Activated B cell treated with CpG ODN at 0.5 μM for 24 hours (primary cell): Measurements from ENCODE around the gene TSPAN7. TPM values are rescaled to one million over a fixed set of nuclear protein-coding genes. Genes with fewer than 3 reads are reported as not detected.

Experiments used
- ATAC-seq: fragments of 200-7000 bp; cut with Tn5 transposase; one replicate; pipeline ENCODE4 v1.10.0; 2021; ENCODE audit warnings: low read depth, mild to moderate bottlenecking, moderate library complexity
- CTCF ChIA-PET: fragments of 350-600 bp; sonication (Branson Sonifier 250); formaldehyde crosslinking; loops from one replicate; lab custom pipeline; 2021; ENCODE audit warnings: antibody characterized with exemption; lab: Charles Lee
- POLR2A ChIA-PET: fragments of 350-600 bp; sonication (Branson Sonifier 250); formaldehyde crosslinking; loops from one replicate; lab custom pipeline; 2021; ENCODE audit warnings: antibody characterized with exemption; lab: Charles Lee
- DNase-seq: peaks from one replicate; pipeline ENCODE4 v3.0.0; 2022
- H3K27ac Mint-ChIP-seq: one replicate; pipeline ENCODE4 v1.8.0; 2020; ENCODE audit warnings: mixed read lengths
- H3K27me3 Mint-ChIP-seq: one replicate; pipeline ENCODE4 v1.8.0; 2021; ENCODE audit warnings: mixed read lengths
- H3K36me3 Mint-ChIP-seq: one replicate; pipeline ENCODE4 v1.8.0; 2021; ENCODE audit warnings: low read depth, mixed read lengths
- H3K4me1 Mint-ChIP-seq: one replicate; pipeline ENCODE4 v1.8.0; 2021; ENCODE audit warnings: mixed read lengths
- H3K4me3 Mint-ChIP-seq: one replicate; pipeline ENCODE4 v1.8.0; 2020; ENCODE audit warnings: mild to moderate bottlenecking, mixed read lengths
- H3K9me3 Mint-ChIP-seq: one replicate; pipeline ENCODE4 v1.8.0; 2020; ENCODE audit warnings: mixed read lengths
- intact Hi-C: fragments of 100-400 bp; cut with micrococcal nuclease; formaldehyde crosslinking; loops from one replicate; pipeline ENCODE4 v1.15.1; 2024
- total RNA-seq: library from RNA; stranded (reverse); gene quantifications from 2 replicates; pipeline ENCODE4 v1.2.3, GENCODE V29; 2022
- TF ChIP-seq, protein P1 (sequence below): fragments of 200-600 bp; IDR thresholded peaks from one replicate; pipeline ENCODE4 v1.8.0; 2022; ENCODE audit warnings: antibody characterized with exemption, mild to moderate bottlenecking

The TSPAN7 gene
- total RNA-seq, 1 donor from 2014 or later: not detected

- TF ChIP-seq, protein P1, sequence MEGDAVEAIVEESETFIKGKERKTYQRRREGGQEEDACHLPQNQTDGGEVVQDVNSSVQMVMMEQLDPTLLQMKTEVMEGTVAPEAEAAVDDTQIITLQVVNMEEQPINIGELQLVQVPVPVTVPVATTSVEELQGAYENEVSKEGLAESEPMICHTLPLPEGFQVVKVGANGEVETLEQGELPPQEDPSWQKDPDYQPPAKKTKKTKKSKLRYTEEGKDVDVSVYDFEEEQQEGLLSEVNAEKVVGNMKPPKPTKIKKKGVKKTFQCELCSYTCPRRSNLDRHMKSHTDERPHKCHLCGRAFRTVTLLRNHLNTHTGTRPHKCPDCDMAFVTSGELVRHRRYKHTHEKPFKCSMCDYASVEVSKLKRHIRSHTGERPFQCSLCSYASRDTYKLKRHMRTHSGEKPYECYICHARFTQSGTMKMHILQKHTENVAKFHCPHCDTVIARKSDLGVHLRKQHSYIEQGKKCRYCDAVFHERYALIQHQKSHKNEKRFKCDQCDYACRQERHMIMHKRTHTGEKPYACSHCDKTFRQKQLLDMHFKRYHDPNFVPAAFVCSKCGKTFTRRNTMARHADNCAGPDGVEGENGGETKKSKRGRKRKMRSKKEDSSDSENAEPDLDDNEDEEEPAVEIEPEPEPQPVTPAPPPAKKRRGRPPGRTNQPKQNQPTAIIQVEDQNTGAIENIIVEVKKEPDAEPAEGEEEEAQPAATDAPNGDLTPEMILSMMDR: no peak
- intact Hi-C loops: no loop called here
- H3K4me3 Mint-ChIP-seq: no peak overlapping the region
- POLR2A ChIA-PET: no interaction called here
- ATAC-seq (no peak), DNase-seq (no peak)
- H3K36me3 Mint-ChIP-seq: no peaks in the 10 kb centered on the region
- H3K27ac Mint-ChIP-seq: no peak overlapping the region
- H3K9me3 Mint-ChIP-seq: no peaks in the 10 kb centered on the region
- no peaks in the 10 kb centered on the region for H3K27me3 Mint-ChIP-seq
- H3K4me1 Mint-ChIP-seq: peaks cover 5% of the 10 kb centered on the region
- CTCF ChIA-PET: no interaction called here
Measured at GRCh38 chrX:38636949-38637819, 75.8 kb downstream of the TSPAN7 start.

DNA sequence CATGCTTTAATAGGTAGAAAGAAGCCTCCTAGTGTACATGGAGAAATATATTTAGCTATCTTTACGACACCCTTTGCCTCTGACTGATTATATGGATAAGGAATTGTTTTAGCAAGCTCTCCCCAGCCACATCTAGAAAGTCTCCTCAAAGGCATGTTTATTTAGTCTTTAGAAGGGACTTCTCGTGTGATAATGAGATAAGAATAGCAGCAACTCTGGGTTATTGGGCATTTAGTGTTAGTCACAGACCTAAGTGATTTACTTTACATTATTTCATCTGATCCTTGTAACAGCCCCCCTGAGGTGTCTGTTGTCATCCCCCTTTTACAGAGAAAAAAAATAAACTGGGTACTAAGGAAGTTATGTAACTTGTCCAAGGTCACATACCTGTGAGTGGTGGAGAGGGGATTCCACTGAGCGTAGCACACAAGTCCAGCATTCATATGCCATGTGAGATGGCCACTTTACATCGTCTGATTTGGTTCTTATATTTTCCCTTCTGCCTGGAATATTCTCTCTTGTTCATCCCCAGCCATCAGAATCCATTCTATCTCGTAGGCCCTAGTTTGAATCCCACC, 77.7 kb downstream of the TSPAN7 start:
- ATAC-seq (no peak), DNase-seq (no peak)
- Mint-ChIP-seq H3K27ac (no peak overlapping the region), H3K36me3 (no peaks in the 10 kb centered on the region), H3K27me3 (no peaks in the 10 kb centered on the region), H3K4me3 (no peak overlapping the region), H3K4me1 (no peaks in the 10 kb centered on the region), H3K9me3 (no peaks in the 10 kb centered on the region)
- ChIA-PET CTCF (no interaction called here), POLR2A (no interaction called here)
- intact Hi-C loops: no loop called here
- TF ChIP-seq, protein P1: no peak

- ATAC-seq (no peak), DNase-seq (no peak)
- no peaks in the 10 kb centered on the region for H3K27me3 Mint-ChIP-seq
- TF ChIP-seq, protein P1: no peak
- H3K27ac Mint-ChIP-seq: no peak overlapping the region
- H3K4me1 Mint-ChIP-seq: no peaks in the 10 kb centered on the region
- H3K36me3 Mint-ChIP-seq: no peaks in the 10 kb centered on the region
- H3K4me3 Mint-ChIP-seq: no peak overlapping the region
- CTCF ChIA-PET: no interaction called here
- POLR2A ChIA-PET: no interaction called here
- intact Hi-C loops: no loop called here
- H3K9me3 Mint-ChIP-seq: no peaks in the 10 kb centered on the region
Measured at GRCh38 chrX:38639730-38640129, 78.4 kb downstream of the TSPAN7 start.

GRCh38 chrX:38641197-38641596, 79.9 kb downstream of the TSPAN7 start:
- POLR2A ChIA-PET: no interaction called here
- intact Hi-C loops: no loop called here
- Mint-ChIP-seq H3K27ac (no peak overlapping the region), H3K9me3 (no peaks in the 10 kb centered on the region), H3K4me3 (no peak overlapping the region), H3K36me3 (no peaks in the 10 kb centered on the region), H3K27me3 (peaks cover under 1% of the 10 kb centered on the region), H3K4me1 (no peaks in the 10 kb centered on the region)
- ATAC-seq (no peak), DNase-seq (no peak)
- CTCF ChIA-PET: no interaction called here
- TF ChIP-seq, protein P1: no peak

DNA sequence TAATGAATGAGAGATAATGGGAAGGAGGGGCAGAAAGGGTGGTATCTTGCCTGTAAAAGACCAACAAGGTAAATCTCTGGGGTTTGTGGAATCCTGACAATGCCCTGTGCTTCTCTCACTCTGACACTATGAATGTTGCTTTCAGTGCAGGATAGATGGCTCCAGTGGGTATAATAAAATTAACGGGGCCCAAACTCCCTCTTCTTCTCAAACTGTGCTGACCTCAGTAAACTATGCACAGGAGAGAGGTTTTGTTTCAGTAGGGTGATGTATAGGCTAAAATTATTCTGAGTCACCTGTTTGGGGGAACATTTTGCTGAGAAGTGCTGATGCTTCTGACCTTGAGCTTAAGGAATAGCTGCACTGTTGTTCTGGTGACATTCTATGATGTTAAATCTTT, 82.6 kb downstream of the TSPAN7 start:
- Mint-ChIP-seq H3K27me3 (peaks cover 2% of the 10 kb centered on the region), H3K4me1 (no peaks in the 10 kb centered on the region), H3K27ac (no peak overlapping the region), H3K36me3 (no peaks in the 10 kb centered on the region), H3K9me3 (no peaks in the 10 kb centered on the region), H3K4me3 (no peak overlapping the region)
- DNase-seq (no peak), ATAC-seq (no peak)
- intact Hi-C loops: no loop called here
- CTCF ChIA-PET: interaction anchor here (0.6 kb wide), 1 partner anchor 900 kb away, joined by 3 read pairs; no protein-coding TSS in a partner anchor
- POLR2A ChIA-PET: no interaction called here
- TF ChIP-seq, protein P1: no peak
